Measurements from ENCODE around the gene ING4.
"Not testable (repeated sequence)": the region's sequence is repeated elsewhere in the genome, so short reads cannot be mapped to it uniquely, and the experiment has no call there.

The ING4 gene

DNA sequence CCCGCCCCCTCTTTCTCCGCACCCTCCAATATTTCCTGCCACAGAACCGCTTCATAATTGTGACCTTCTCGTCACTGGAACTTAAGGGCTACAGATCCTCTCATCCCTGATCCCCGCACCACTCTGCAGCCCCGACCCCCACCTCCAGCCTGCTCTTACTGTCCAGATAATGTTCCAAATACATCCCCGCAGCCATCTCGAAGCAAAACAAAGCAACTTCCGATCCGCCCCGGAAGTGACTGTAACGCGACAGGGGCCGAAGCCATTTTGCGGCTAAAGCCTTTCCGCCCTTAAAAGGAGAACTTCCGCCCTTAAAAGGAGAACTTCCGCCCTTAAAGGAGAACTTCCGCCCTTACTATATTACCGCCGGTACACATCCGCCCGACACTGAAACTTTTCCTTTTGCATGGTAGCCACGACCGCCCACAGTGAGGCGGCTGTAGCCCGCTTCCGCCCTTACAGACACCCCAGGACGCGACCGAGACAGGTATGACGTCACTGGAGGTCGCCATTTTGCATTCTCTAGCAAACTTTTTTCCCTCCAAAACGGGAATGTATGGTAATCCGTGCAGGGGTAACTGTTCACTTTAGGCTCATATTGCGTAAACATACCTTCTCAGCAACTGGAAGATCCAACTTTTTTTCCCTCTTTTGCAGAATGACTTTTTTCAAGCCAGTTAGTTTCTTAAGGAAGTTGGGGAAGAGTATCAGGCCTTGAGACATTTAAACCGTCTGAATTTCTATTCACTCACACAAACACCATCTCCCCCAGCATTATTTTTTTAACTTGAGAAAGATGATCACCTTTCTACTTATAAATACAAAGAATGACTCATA is at the start of gene ING4:
Gene ING4, minus strand, starts transcription at position 214 of the 837 bp plus-strand sequence. Its CDS starts 18 bp downstream, at position 196.
- DNase-seq (ENCODE audit: low spot score) = peak; percentile 99

DNA sequence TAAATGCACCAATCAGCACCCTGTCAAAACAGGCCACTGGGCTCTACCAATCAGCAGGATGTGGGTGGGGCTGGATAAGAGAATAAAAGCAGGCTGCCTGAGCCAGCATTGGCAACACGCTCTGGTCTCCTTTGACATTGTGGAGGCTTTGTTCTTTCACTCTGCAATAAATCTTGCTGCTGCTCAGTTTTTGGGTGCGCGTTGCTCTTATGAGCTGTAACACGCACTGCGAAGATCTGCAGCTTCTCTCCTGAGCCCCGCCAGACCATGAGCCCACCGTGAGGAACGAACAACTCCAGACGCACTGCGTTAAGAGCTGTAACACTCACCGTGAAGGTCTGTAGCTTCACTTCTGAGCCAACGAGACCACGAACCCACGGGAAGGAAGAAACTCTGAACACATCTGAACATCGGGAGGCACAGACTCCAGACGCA is 46.1 kb upstream of the ING4 start:
- DNase-seq (ENCODE audit: low spot score) = no peak

DNA sequence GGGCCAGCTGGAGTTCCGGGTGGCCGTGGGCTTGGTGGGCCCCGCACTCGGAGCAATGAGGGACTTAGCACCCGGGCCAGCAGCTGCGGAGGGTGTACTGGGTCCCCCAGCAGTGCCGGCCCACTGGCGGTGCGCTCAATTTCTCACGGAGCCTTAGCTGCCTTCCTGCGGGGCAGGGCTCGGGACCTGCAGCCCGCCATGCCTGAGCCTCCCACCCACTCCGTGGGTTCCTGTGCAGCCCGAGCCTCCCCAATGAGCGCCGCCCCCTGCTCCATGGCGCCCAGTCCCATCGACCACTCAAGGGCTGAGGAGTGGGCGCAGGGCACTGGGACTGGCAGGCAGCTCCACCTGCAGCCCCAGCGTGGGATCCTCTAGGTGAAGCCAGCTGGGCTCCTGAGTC is 45.4 kb upstream of the ING4 start:
- not testable (repeated sequence) for DNase-seq (ENCODE audit: low spot score)

DNA sequence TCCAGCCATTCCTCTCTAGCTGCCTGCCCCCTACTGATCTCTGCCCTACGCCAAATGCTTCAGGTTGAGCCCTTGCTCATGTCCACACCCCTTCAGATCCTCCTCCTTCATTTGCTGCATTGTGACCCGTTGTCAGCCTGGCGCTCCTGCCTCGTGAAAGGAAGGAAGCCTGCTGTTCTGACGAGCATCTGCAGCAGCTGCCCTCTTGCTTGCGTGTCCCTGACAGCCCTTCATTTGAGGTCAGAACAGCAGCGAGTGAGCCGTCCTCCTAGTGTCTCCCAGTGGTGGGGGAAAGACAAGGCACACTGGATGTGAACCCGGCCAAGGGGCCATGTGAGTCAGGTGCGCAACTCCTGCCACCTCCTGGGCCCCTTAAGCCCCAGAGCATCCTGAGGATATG is 40.7 kb upstream of the ING4 start:
- no peak for DNase-seq (ENCODE audit: low spot score)

DNA sequence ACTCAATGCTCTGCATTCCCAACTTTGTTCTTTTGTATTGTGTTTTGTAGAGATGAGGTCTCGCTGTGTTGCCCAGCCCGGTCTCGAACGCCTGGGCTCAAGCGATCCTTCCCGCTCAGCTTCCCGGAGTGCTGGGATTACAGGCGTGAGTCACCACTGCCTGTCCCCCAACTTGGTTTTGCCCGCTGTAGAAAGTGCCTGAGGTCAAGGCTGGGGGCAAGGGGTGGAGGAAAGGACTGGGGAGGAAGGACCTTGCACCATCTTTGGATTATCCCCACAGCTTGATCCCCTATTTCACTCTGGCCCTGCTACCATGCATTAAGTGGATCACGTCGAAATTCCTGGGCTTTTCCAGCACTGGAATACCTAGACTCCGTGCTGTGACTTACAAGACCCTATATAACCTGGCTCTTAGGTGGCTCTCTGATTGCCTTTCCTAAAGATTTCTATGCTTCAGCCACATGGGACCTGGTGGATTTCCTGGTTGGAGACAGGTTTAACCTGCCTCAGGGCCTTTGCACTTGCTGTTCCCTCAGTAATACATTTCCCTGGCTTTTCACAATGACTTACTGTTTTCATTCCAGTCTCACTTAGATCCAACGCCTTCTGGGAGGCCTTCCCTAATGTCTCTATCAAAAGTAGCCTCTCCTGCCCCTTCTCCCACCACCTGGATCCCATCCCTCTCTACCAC is 38.3 kb upstream of the ING4 start:
- no peak for DNase-seq (ENCODE audit: low spot score)

DNA sequence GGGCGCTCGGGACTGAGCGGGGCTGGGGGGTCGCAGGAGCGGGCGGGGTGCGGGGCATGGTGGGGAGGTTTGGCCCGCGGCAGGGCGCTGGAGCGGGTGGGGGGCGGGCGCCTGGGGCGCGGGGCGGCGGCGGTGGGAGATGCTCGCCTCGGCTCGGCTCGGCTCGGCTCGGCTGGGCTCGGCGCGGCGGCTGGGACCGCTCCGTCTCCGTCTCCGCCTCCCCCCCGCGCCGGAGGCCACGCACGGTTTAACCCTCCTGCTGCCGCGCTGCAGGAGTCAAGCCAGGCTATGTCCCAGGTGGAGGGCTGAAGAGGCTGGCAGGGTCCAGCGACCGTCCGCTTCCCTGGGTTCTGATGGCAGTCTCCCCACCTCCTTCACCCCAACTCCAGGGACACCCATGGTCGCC is 37.7 kb upstream of the ING4 start, which contains the start of gene PIANP:
Gene PIANP, minus strand, starts transcription at position 170 of the 406 bp plus-strand sequence. CDS start 2,754 bp downstream, outside the sequence.
- DNase-seq (ENCODE audit: low spot score) = no peak

DNA sequence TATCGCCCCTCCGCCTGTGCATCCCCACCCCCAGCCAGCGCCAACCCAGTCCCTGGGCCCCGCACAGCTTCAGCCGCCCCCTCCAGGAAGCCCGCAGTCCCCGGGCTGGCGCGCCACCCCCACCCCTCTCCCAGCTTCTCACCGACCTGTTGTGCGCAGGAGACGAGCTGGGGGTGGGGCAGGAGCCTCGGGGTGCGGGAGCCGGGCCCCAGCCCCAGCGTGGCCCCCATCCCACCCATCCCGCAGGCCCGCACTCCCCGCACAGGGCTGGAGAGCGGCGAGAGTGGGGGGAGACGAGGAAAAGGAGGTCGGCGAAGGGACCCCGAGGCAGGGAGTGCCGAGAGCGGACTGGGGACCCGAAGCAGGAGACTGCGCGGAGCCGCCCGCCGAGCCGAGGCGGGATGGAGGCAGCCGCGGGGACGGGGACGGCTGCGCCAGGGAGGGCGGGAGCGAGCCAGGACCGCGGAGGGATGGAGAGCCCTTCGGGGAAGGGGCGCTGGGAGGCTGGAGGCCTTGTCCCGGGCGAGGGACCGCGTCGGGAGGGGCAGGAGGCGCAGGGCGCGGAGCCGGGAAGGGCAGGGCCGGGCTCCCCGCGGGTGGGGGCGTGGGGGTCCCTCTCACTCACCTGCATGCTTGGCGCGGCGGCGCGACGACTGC is 37.2 kb upstream of the ING4 start:
- no peak for DNase-seq (ENCODE audit: low spot score)

DNA sequence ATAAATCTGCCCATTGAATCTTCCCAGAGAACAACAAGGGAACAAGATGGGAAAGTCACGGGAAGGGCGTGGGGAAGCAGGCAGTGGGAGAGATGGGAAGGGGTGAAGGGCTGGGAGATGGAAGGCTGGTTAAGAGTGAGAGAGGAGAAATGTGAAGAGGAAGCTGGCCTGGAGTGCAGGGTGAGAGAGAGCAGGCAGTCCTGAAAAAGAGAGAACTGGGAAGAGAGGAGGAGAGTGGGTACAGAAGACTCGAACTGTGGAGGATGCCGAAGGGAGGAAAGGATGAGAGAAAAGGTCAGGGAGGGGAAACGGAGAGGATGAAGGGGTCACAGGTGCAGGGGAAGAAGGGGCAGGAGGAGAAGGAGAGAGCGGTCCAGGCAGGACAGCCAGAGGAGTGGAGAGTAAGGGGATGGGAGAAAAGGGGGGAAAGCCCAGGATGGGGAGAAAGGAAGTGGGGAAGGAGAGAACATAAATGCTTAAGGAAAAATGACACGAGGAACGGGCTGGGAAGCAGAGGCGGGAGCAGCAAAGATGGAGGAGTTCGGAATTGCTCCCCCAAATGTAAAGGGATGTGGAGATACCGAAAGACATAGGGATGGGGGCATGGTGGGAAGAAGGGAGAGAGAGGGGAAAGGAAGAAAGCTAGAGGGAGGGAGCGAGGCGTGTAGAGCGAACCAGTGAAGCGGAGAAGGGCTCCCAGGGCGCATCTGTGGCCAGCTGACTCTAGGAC is 36.5 kb upstream of the ING4 start:
- no peak for DNase-seq (ENCODE audit: low spot score)

DNA sequence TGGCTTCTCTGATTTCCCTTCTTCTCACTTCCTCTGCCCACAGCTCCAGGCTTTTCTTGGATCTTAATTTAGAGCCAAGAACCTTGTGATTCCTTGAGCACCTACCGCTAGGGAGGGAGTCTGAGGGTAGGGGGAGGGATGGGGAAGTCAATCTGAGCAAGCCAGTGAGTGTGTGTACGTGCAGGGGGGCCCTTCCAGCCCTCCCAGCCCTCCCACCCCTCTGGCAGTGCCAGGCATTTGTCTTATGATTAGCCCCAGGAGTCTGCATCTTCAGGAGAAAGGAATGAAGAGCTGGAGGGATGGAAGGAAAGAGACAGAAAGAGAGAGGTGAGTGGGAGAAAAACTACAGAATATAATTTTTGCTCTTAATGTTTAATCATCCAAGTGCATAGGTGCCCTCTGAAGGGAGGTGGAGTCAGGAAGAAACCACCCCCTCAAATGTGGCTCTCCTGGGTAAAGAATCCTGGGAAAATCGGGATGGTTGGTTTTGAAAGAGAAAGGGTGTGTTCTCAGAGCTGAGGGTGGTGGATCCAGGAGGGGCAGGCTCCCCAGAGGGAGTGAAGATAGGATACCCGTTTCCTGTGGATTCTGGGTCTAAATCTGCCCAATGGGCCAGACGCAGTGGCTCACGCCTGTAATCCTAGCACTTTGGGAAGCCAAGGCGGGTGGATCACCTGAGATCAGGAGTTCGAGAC is 35.6 kb upstream of the ING4 start:
- no peak for DNase-seq (ENCODE audit: low spot score)

DNA sequence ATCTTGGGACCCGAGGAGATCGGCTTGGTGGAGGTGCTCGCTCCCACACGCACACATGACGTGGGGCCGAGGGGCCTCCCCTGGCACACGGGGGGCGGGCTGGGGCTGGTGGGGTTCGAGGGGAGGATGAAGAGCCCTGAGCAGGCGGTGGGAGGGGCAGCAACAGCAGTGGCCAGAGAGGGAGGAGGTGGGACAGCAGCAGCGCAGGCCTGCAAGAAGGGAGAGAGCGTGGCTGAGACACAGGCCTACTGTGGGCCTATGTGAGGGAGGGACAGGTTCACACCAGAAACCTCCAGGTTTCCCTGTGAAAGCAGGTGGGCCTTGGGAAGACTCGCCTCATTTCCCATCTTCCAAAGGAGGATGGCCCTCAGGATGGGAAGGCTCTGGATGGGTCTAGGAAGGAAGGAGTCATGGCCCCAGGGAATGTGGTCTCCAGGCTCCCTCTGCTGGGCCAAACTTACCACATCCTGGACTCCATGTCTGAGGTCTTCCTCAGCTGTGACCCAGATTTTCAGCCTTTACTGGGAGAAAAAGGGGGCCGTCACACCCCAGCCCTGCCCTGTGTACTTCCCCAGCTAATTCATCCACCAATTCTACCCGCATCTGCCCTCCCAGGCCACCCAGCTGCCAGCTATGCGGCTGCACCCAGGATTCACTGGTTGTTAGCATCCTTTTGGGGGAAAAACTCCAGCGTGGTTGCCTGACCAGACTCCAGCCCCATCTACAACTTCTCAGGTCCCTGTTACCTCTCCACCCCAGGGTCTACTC is 34.8 kb upstream of the ING4 start:
- no peak for DNase-seq (ENCODE audit: low spot score)

DNA sequence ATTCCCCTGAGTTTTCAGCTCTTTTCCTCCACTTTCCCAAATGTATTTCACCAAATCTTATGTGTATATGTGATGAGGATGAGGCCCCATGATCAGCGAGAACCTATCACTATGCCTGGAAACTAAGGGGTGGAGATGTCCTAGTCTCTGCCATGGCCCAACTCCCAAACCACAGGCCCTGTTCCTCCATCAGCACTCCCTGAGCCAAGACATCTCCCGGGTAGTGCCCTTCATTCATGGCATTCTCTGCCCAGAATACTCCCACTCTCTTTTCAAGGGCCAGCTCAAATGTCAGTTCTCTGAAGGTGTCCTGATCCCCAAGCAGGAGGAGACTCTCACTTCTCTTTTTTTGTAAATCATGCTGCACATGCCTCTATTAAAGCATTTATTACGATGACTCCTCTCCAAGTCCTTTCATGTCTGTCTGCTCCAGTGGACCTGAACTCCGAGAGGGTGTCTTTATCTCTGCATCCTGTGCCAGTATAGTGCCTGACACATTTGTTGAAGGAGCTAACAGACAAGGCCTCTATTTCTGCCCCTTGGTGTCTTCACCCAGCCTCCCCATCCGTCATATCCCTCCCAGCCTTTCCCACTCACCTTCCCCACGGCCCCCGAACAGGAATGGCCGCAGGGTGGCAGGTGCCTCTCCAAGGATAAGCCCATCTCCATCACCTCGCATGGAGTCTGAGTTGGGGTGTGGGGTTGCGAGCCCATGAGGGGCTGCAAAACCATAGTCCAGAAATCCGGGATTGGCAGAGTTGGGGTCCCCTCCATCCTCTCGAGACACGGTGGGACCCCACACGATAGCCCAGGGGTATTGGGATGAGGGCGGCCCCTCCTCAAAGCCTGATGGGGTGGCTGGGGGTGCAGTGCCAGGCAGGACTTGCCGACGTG is 34.0 kb upstream of the ING4 start:
- no peak for DNase-seq (ENCODE audit: low spot score)

DNA sequence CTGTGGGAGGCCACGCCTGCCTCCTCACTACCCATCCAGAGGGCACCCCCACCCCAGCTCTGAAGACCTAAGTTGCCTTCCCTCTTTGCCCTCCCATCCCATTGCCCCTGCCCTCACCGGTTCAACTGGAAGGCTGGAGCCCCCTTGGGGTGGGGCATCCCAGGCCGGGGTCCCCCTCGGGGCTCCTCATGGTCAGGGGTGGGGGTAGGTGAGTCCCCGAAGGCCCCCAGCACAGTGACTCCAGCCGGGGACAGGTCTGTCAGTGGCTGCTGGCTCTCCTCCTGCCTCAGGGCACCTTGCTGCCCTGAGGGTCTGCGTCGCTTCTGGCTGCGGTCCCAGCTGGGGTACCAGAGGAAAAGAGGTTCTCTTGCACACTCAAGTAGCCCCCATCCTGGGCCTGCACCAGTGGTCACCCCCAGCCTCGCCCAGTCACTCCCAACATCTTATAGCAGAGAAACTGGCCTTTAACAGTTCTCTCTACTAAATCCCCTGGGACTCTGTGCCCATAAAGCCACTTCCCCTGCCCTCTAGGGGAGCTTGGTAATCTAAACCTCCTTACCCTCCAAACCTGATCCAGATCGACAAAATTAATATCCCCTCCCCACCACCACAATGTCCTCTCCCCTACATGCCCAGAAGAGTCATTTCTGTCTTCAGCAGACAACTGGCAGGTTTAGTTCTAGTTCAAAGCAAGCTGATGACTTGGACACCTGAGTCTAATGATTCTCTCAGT is 32.6 kb upstream of the ING4 start:
- DNase-seq (ENCODE audit: low spot score) = no peak

DNA sequence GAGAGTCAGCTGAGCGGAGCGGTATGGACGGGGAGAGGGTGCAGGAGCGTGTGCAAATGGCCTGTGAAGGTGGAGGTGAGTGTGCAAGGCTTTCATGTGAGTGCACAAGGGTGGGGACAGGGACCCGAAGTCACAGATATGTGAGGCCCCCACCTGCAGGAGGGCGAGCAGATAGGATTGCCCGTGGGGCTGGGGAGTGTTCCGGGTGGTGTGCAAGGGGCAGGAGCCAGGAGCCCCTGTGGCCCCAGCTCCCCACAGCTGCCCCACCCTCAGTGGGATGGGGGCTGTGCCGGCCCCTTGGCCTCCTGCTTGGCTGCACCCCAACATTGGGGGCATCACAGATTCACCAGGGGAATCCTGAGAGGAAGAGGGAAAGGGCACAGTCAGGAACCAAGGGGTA is 31.8 kb upstream of the ING4 start:
- no peak for DNase-seq (ENCODE audit: low spot score)

DNA sequence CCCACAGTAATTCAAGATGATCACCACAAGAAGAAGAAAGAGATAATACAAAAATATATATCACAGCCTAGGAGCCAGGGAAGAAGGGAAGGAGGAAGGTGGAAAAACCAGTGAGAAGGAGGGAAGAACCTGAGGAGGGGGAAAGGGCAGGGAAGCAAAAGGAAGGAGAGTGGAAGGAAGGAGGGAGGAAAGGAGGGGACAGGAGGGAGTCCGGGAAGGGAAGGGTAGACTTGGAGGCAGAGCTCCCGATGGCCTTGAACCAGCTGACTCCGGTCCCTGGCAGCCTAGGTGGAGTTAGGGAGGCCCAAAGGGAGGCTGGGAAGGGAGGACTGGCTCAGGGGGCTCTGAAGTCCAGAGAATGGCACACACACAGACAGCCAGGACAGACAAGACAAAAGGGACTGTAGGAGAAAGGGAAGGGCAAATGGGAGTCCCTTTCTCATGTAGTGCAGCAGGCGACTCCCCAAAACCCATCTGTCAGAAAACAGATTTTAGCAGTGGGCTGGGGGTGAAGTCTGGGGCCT is 31.0 kb upstream of the ING4 start:
- no peak for DNase-seq (ENCODE audit: low spot score)

DNA sequence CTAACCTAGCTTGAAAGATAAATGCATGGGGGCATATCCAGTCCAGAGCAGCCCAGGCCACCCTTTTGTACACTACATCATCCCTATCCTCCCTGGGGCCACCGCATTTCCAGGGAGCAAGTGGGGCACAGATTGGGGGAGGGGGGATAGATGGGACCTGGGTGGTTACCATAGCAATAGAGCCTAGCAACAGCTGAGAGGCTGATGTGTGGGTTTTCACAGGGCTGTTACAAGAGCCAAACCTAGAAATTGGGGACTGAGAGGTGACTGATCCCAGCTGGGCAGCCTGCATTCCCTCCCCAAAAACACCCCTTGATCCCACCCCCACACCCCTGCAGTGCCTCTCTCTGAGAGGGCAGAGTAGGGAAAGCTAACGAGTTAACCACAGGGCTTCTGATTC is 30.0 kb upstream of the ING4 start:
- DNase-seq (ENCODE audit: low spot score) = no peak

DNA sequence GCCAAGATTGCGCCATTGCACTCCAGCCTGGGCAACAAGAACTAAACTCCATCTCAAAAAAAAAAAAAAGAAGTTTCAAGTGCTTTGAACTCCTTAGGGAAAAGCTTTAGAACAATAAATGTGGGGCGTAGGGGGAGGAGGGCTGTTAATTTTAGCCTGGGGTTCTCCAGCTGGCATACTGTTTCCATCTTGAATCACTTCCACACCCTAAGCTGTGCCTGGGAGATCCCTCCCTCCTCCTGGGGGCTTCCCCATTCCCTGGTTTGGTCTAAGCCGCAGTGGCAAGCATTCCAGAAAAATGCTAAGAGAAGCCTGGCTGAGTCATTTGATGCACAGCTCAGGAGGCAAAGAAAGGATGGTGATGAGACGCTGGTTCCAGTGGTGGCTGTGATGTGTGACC is 28.6 kb upstream of the ING4 start:
- no peak for DNase-seq (ENCODE audit: low spot score)

DNA sequence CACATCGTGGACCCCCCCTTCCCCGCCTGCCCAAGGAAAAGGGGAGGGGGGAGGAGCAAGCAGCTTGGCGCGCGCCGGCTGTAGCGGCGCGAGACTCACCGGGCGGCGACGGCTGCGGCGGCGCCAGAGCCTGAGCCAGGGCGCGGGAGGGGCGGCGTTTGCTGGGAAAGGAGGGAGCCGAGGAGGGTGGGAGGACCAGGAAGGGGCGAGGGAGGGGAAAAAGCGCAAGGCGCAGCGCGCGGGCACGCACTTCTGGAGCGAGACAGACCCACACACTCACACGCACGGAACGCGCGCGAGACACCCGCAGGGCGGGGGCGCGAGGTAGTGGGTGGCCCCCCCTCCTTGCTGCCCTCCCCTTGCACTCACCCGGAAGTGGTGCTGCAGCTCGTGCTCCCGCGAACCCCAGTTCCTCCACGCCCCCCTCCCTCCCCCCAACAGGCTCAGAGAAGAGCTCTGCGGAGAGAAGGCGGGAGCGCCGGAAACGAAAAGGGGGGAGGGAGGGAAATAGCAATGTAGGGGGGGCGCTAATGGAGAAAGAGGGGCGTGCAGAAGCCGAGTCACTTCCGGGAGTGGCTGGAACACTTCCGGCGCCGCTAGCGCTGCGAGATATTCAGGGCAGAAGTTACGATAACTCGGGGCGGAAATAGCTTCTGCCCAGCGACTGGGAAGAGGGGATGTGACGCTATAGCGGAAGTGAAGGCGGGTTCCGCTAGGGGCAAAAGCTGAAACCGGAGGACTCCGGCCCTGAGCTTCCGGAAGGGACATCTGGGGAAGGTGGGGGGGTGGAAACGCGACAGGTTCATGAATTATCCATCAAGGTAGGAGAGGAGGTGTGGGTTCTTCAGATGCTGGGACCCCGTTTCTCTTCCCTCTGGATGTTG is 26.3 kb upstream of the ING4 start, which contains the start of gene ZNF384:
Gene ZNF384, minus strand, starts transcription at position 377 of the 884 bp plus-strand sequence. CDS start 9,855 bp downstream, outside the sequence.
- peak; percentile 98 for DNase-seq (ENCODE audit: low spot score)

Data from activated CD4-positive, alpha-beta T cell treated with anti-CD3 and anti-CD28 coated beads, Interleukin-2, Interleukin-4, amounts not matched to agents 100 ng/mL and 50 ng/mL, durations not matched to agents 16 hours and 8 hours (primary cell).